ENCODE measurements around the gene ACAN.

DNA sequence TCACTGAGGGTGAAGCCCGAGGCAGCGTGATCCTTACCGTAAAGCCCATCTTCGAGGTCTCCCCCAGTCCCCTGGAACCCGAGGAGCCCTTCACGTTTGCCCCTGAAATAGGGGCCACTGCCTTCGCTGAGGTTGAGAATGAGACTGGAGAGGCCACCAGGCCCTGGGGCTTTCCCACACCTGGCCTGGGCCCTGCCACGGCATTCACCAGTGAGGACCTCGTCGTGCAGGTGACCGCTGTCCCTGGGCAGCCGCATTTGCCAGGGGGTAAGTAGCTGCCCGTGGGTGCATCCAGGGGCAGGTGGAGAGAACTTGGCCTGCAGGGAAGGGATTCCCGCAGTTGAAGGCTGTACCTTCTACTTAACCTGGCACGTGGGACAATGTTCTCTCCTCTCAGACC, 42.4 kb downstream of the ACAN start:
- TF ChIP-seq POLR2A (IDR thresholded peaks at IDR 0.05; ENCODE audit: low read depth, low read length) (no peak), POLR2AphosphoS5 (IDR thresholded peaks at IDR 0.05; ENCODE audit: low read depth, low read length) (no peak), TAF1 (IDR thresholded peaks at IDR 0.05; ENCODE audit: borderline replicate concordance, low read depth, low read length) (no peak)

Data from GM12892 (cell line).